CD4-positive, alpha-beta T cell treated with Interleukin-12 subunit alpha and Interleukin-12 subunit beta, for 1 hour (primary cell): Measurements from ENCODE around the gene ASPHD1.
A peak's percentile ranks its signal among the peaks of the same experiment; 100 is the strongest.
"Not testable (repeated sequence)": the region's sequence is repeated elsewhere in the genome, so short reads cannot be mapped to it uniquely, and the experiment has no call there.

ENCODE experiments used
- DNase-seq: peaks from one replicate; pipeline ENCODE4 v3.0.0-alpha.2; 2020

ASPHD1 gene

GRCh38 chr16:29908719-29909220, 8.5 kb downstream of the ASPHD1 start:
- DNase-seq = no peak

- no peak for DNase-seq
Measured at GRCh38 chr16:29909391-29909790, 9.1 kb downstream of the ASPHD1 start.

GRCh38 chr16:29909851-29910250, 9.6 kb downstream of the ASPHD1 start:
- DNase-seq = not testable (repeated sequence)

GRCh38 chr16:29910819-29911675, 10.8 kb downstream of the ASPHD1 start:
- no peak for DNase-seq

GRCh38 chr16:29911676-29912010, 11.4 kb downstream of the ASPHD1 start:
- DNase-seq = no peak

- DNase-seq = no peak
Measured at GRCh38 chr16:29912087-29912486, 11.8 kb downstream of the ASPHD1 start.

- no peak for DNase-seq
Measured at GRCh38 chr16:29913514-29913913, 13.2 kb downstream of the ASPHD1 start.

GRCh38 chr16:29915590-29916247, 15.4 kb downstream of the ASPHD1 start:
- no peak for DNase-seq

GRCh38 chr16:29916979-29917378, 16.7 kb downstream of the ASPHD1 start:
- no peak for DNase-seq

- DNase-seq = no peak
Measured at GRCh38 chr16:29920288-29921033, 20.2 kb downstream of the ASPHD1 start.

GRCh38 chr16:29921034-29921385, 20.7 kb downstream of the ASPHD1 start:
- DNase-seq = no peak

- no peak for DNase-seq
Measured at GRCh38 chr16:29922326-29922725, 22.0 kb downstream of the ASPHD1 start.

- DNase-seq = no peak
Measured at GRCh38 chr16:29922986-29923501, 22.8 kb downstream of the ASPHD1 start.

- no peak for DNase-seq
Measured at GRCh38 chr16:29925105-29925756, 24.9 kb downstream of the ASPHD1 start.

GRCh38 chr16:29925781-29926710, 25.8 kb downstream of the ASPHD1 start, which contains the start of gene KCTD13:
TSS of gene KCTD13 (minus strand) at chr16:29926226. CDS start at chr16:29926033, 193 bp downstream.
- peak; percentile 94 for DNase-seq

- DNase-seq = no peak
Measured at GRCh38 chr16:29926711-29927052, 26.4 kb downstream of the ASPHD1 start.

GRCh38 chr16:29927070-29927905, 27.0 kb downstream of the ASPHD1 start:
- DNase-seq = no peak

GRCh38 chr16:29931750-29932149, 31.5 kb downstream of the ASPHD1 start:
- DNase-seq = not testable (repeated sequence)

GRCh38 chr16:29940656-29941055, 40.4 kb downstream of the ASPHD1 start:
- no peak for DNase-seq
